AML-193 (cell line): ENCODE measurements around the gene SMOC1.
A peak's percentile ranks its signal among the peaks of the same experiment; 100 is the strongest.

Source experiments
- DNase-seq, 2 experiments: peaks; one replicate each; lab custom pipeline; 2025; lab: John Stamatoyannopoulos, UW

The SMOC1 gene

GRCh38 chr14:70034257-70034656 is 155.0 kb downstream of the SMOC1 start:
- DNase-seq: no peak

DNA sequence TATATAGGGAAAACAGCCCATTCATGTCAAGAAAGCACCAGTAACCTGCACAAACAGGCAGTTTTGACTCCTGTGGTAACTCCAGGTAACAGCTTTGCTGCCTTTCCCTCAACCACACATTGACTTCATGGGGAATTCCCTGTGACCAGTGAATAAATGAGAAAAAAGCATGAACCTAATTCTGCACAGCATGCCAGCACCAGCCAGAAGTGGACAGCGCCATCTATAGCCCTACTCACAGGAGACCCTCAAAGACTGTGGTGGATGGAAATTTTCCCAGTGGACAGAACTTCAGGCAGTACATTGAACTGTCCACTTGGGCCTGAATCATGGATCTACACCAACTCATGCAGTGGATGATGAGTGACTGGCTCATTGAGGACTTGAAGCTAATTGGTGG is 157.4 kb downstream of the SMOC1 start:
- DNase-seq: no peak

- no peak for DNase-seq
Measured at GRCh38 chr14:70043001-70043400, 163.8 kb downstream of the SMOC1 start.

GRCh38 chr14:70045310-70045709 is 166.1 kb downstream of the SMOC1 start:
- DNase-seq: no peak

- no peak for DNase-seq
Measured at GRCh38 chr14:70045844-70046535, 166.8 kb downstream of the SMOC1 start.

DNA sequence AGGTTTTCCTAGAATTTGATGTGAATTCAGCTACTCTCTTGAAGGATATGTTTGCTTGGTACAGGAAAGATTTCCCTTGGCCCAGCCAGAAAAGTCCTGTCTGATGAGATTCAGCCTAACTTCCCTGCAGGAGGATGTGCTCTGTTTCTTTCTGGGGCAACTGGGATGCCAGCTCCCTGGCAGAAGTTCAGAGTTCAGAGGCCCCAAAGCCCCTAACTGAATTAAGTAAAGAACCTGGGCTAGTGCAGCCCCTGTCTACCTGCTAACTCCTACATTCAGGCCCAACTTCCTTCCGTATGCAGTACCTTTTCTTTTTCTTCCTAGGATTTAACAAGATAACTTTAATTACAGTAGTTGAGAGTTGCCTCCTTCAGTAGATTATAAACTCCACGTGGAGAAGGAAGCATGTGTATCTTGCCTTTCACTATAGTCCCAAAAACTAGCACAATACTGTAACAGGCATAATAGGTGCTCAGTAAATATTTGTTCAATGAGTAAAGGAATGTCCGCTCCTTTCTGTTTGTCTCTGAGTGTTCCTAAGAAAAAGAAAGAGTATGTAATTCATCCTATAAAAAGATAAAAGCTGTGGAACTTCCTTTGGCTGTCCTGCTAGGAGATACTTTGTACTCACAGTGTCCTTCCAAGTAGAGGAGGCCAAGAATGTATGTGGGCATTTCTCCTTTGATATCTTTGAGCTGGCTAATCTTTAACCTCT is 168.5 kb downstream of the SMOC1 start:
- no peak for DNase-seq

- no peak for DNase-seq
Measured at GRCh38 chr14:70048313-70048654, 169.1 kb downstream of the SMOC1 start.

DNA sequence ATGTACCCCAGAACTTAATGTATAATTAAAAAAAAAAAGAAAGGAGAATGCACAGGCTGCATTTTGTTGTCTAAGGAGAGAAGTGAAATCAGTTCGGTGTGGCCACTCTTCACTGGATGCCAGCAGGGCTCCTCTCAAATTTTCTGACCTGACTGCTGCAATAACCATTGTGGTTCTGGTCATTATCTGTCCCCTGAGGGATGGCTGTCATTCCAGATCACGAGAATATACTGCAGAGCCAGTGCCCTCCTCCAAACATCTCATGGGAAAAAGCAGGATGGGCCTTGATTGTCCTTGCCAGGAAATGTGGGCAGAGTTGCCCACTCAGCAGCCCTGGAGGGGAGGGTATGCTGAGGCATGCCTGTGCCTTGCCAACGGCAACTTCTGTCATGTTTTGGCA is 170.4 kb downstream of the SMOC1 start:
- no peak for DNase-seq

DNA sequence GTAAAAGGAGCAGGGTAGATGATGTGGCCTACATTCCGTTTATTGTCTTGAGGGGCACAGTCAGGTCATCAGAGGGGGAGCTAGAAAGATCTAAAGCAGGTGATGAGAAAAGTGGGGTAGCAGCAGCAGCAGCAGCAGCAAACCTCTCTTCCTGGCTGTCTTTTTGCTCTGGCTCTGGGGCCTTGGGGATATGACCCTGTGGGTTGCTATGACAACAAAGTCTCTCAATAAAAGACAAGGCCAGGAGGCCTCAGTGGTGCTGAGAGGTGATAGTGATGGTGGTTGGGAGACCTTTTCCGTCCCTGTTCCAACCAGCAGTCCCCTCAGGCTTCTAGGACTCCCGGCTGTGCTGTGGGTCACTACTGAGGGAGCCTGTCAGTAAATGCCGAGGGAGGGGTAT is 170.9 kb downstream of the SMOC1 start:
- DNase-seq: no peak

DNA sequence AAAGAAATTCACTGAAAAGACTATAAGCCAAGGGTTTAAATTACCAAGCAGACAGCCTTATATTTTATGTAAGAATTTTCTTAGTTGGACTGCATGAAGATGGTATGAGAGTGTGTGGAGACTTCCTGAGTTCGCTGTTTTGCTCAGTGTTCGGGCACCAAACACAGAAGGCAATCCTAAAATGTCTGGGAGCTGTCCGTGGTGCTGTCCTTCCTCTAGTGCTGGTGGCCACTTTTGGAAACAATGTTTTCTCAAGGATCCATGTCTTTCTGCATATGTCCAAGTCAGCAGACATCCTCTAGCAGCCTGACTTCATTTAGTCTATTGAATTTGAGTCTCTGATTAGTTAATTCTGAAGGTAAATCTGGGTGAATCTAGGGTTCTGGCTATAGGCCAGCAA is 173.8 kb downstream of the SMOC1 start:
- peak in 1 of 2 experiments; percentile 9 for DNase-seq

DNA sequence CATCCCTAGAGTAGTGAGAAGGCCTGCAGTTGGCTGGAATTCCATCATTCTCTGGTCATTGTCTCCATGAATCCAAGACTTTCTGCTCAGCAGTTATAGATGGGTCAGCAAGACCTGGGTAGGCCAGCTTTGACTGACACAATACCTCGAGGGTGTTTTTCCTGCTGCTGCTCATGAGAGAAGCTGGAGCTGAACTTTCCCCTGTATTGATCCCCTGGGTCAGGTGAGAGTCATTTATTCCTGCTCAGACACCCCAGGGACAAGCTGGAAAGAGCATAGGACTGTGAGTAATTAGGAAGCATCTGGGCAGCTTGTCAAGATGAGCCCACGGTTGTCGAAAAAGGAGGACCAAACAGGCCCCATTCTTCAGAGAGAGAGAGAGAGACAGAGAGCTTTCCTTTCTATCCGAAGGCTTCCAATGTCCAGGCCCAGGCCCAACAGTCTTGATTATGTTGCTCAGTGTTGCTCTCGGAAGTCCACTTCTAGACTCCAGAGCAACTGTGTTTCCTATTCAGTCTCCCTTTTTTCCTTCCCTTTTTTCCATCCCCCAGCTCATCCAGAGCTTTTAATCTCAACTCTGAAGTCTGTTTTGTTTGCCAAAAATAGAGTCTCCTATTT is 178.4 kb downstream of the SMOC1 start:
- no peak for DNase-seq

DNA sequence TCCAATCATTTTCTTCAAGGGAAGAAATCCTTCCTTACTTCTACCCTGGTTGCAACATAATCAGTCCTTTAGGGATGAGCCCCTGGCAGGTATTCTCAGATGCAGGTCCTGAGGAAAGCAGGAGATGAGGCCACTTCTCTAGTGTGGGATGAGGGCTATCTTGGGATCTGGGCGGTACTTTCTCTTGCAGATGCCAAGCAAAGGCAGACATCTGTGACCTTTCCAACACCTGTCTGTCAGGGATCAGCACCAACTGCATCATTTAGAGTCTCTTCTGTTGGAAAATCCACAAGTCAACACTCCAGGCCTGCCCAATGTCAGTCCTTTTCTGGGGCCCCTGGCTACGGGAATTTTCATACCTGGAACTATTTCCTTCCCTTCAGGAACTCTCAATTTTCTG is 180.3 kb downstream of the SMOC1 start:
- DNase-seq: no peak

- no peak for DNase-seq
Measured at GRCh38 chr14:70061108-70061507, 181.9 kb downstream of the SMOC1 start.

- DNase-seq: no peak
Measured at GRCh38 chr14:70064136-70064865, 185.1 kb downstream of the SMOC1 start.

DNA sequence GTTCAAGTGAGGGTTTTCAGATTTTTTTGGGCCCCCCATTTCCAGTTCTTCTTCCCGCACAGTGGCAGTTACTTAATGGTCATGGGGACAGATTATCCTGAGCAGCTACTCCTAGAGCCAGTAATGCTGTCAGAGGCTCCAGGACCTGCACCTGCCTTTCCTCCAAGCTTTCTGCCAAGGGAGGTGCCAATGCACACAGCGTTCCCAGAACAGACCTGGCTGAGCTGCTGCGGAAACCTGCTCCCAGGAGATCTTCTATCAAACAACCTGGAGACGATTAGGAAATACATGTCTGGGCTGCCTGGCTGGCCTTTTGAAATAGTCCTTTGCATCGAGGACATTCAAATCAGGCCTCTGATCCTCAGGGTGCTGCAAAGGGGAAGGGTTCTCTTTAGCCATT is 188.6 kb downstream of the SMOC1 start:
- no peak for DNase-seq

DNA sequence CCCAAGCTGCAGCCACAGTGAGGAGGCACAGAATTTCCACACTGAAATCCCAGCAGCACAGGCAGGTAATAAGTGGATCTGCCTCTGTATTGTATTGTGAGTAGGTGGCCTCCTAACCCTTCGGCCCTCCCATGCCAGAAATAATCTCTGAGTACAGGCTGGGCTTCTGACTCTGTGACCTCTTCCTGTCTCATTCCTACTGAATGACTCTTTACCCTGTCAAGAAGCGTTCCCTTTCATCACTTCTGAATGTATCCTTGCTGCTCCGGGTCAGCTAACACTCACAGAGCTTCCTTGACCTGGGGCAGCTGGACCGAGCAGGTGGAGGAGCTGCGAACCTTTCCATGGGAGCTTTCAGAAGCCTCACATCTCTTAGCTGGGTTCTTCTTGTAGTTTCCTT is 190.0 kb downstream of the SMOC1 start:
- no peak for DNase-seq

- DNase-seq: peak; percentile 37 to 38
Measured at GRCh38 chr14:70073924-70074566, 194.8 kb downstream of the SMOC1 start.

GRCh38 chr14:70077005-70077404 is 197.8 kb downstream of the SMOC1 start:
- DNase-seq: no peak

DNA sequence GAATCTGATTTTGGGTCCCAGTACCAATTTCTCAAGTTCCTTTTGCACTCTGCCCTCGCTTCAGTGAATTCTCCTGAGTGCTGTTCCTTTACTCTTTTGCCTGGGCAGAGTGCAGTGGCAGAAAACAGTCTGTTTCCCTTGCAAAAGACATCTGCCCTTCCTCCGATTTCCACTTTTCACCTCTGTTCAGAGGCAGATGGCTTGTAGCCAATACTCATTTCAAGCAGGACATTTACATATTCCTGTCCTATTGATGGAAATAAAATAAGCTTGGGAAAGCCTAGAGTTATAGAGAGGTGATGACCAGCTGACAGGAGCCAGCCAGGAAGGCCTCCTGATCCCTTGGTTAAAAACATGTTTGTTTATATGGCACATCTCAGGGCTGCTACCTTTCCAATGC is 198.5 kb downstream of the SMOC1 start:
- DNase-seq: no peak

DNA sequence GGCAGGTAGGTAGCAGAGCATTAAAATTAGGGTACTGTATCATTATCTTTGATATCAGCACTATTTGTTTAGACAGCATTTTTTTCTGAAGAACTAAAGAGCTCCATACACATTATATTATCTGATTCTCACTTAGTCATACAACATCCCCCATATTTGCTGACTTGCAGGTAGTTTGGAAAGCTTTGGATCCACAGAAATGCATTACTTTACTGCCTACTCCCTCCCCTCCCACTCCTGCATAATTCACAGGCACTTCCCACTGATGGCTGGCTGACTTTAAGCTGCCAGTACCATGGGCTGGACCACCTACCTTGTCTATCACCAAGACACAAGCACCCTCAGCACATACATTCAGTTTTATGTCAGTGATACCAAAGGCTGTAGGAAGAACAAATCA is 199.1 kb downstream of the SMOC1 start:
- DNase-seq: no peak

DNA sequence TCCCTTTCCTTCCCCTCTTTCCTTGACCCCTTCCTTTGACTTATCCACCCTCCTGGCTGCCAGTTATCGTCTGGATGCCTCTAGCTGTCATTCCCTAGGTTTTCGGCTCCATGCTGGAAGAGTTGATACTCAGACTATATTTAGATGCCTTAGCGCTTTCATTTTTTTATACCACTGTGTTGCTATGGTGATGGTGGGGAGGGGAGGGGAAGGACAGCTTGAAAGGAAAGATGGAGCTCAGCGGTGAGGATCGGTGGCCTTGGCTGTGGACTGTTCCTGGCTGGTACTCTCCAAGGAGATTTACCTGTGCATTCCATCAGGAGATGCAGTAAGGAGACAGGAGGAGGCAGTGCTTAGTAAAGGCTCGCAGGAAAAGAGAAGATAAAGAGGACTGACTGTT is 200.9 kb downstream of the SMOC1 start:
- no peak for DNase-seq
